GM10847 (cell line): ENCODE results near the gene LAMA2.

Experiments used
- POLR2A ChIP-seq: IDR thresholded peaks from 2 replicates; pipeline ENCODE4 v1.6.1; 2011; ENCODE audit not compliant: insufficient read length; ENCODE audit errors: extremely low read depth

The LAMA2 gene

GRCh38 chr6:129215916-129216520, 333.1 kb downstream of the LAMA2 start:
- no peak for TF ChIP-seq POLR2A

GRCh38 chr6:129217701-129218100, 334.8 kb downstream of the LAMA2 start:
- no peak for TF ChIP-seq POLR2A

- TF ChIP-seq POLR2A, result no peak
Observed at GRCh38 chr6:129233458-129234134, 350.7 kb downstream of the LAMA2 start.

- no peak for TF ChIP-seq POLR2A
Observed at GRCh38 chr6:129235167-129236000, 352.4 kb downstream of the LAMA2 start.

- no peak for TF ChIP-seq POLR2A
Observed at GRCh38 chr6:129236001-129236517, 353.1 kb downstream of the LAMA2 start.

GRCh38 chr6:129238991-129239390, 356.1 kb downstream of the LAMA2 start:
- TF ChIP-seq POLR2A, result no peak

- no peak for TF ChIP-seq POLR2A
Observed at GRCh38 chr6:129239825-129240491, 357.0 kb downstream of the LAMA2 start.

GRCh38 chr6:129240492-129240853, 357.5 kb downstream of the LAMA2 start:
- TF ChIP-seq POLR2A, result no peak

GRCh38 chr6:129242546-129242945, 359.6 kb downstream of the LAMA2 start:
- TF ChIP-seq POLR2A, result no peak

- no peak for TF ChIP-seq POLR2A
Observed at GRCh38 chr6:129243377-129243776, 360.4 kb downstream of the LAMA2 start.

GRCh38 chr6:129248946-129249345, 366.0 kb downstream of the LAMA2 start:
- no peak for TF ChIP-seq POLR2A

- TF ChIP-seq POLR2A, result no peak
Observed at GRCh38 chr6:129251669-129252376, 368.9 kb downstream of the LAMA2 start.

- TF ChIP-seq POLR2A, result no peak
Observed at GRCh38 chr6:129252377-129253071, 369.6 kb downstream of the LAMA2 start.

GRCh38 chr6:129253242-129253641, 370.3 kb downstream of the LAMA2 start:
- no peak for TF ChIP-seq POLR2A

GRCh38 chr6:129253727-129254126, 370.8 kb downstream of the LAMA2 start:
- no peak for TF ChIP-seq POLR2A

- TF ChIP-seq POLR2A, result no peak
Observed at GRCh38 chr6:129257196-129257595, 374.3 kb downstream of the LAMA2 start.
